Adipocyte (in vitro differentiated cells): ENCODE results near the gene HSPA6.
"Not testable (repeated sequence)": the region's sequence is repeated elsewhere in the genome, so short reads cannot be mapped to it uniquely, and the experiment has no call there.

Source experiments
- DNase-seq: peaks from one replicate; pipeline ENCODE4 v3.0.0-alpha.2; 2015; ENCODE audit warnings: low read depth
- H3K27me3 ChIP-seq: replicated peaks from 2 replicates; pipeline ENCODE4 v1.7.0; 2013; ENCODE audit warnings: mild to moderate bottlenecking, low read length, moderate library complexity; ENCODE audit not compliant: control insufficient read depth, insufficient read depth
- H3K36me3 ChIP-seq: 2 replicates; pipeline ENCODE4 v1.7.0; 2013; ENCODE audit warnings: low read length, mild to moderate bottlenecking, moderate library complexity; ENCODE audit not compliant: control insufficient read depth, insufficient read depth, severe bottlenecking
- H3K4me1 ChIP-seq: 2 replicates; pipeline ENCODE4 v1.7.0; 2013; ENCODE audit warnings: mild to moderate bottlenecking, low read length, moderate library complexity; ENCODE audit not compliant: control insufficient read depth, insufficient read depth
- H3K4me3 ChIP-seq: 2 replicates; pipeline ENCODE4 v1.7.0; 2013; ENCODE audit warnings: mild to moderate bottlenecking, low read length, moderate library complexity
- H3K9ac ChIP-seq: 2 replicates; pipeline ENCODE4 v1.7.0; 2013; ENCODE audit warnings: mild to moderate bottlenecking, low read length, moderate library complexity
- H3K9me3 ChIP-seq: 2 replicates; pipeline ENCODE4 v1.7.0; 2013; ENCODE audit warnings: mild to moderate bottlenecking, low read length, moderate library complexity; ENCODE audit not compliant: control insufficient read depth

HSPA6 gene

GRCh38 chr1:161525918-161526317 lies 1.6 kb downstream of the HSPA6 start:
- H3K27me3 ChIP-seq, H3K4me1 ChIP-seq, H3K9me3 ChIP-seq, DNase-seq, H3K9ac ChIP-seq, H3K36me3 ChIP-seq, H3K4me3 ChIP-seq: not testable (repeated sequence)

DNA sequence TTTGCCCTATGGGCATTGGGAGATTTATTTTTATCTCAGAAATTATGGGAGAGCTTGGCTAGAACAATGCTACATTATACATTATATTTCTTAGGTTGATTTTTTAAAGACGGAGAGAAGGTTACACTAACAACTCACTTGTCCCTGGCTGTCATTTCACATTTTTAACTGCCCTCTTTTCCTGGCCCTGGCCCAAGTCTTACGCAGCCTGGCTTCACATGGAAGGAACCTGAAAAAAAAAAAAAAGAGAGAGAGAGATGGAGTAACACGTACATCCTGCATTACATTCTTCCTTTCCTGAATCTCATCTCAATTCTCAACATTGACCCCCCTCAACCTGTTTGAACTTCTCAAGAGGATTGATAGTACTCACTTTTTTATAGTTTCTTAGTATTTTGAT lies 4.2 kb downstream of the HSPA6 start:
- H3K36me3 ChIP-seq, H3K9me3 ChIP-seq, H3K27me3 ChIP-seq, H3K4me3 ChIP-seq, DNase-seq, H3K9ac ChIP-seq: not testable (repeated sequence)
- peaks cover 18% of the 10 kb centered on the region for H3K4me1 ChIP-seq

DNA sequence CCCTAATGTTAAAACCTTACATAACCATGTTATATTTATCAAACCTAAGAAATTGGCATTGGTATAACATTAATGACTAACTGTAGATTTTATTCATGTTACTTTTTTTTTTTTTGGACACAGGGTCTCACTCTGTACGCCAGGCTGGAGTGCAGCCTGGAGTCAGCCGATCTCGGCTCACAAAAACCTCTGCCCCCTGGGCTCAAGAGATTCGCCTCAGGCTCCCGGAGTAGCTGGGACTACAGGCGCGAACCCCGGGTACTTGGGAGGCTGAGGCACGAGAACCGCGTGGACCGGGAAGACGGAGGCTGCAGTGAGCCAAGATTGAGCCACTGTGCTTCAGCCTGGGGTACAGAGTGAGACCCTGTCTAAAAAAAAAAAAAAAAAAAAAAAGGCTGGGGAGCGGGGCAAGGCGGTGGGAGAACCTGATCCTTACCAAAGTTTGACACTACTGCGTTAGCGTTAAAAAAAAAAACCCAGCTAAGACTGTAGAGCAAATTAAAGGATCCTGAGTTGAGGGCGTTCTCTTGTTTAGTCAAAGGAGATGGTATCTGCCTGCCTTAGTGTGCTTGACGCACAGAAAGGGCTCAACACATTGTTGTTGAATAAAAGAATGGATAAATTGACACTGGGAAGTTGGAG lies 5.2 kb downstream of the HSPA6 start:
- H3K36me3 ChIP-seq, H3K9ac ChIP-seq, H3K27me3 ChIP-seq, H3K9me3 ChIP-seq: not testable (repeated sequence)
- DNase-seq, result peak; percentile 21
- Histone ChIP-seq H3K4me3 (peak overlapping the region; percentile 91), H3K4me1 (peaks cover 18% of the 10 kb centered on the region)

DNA sequence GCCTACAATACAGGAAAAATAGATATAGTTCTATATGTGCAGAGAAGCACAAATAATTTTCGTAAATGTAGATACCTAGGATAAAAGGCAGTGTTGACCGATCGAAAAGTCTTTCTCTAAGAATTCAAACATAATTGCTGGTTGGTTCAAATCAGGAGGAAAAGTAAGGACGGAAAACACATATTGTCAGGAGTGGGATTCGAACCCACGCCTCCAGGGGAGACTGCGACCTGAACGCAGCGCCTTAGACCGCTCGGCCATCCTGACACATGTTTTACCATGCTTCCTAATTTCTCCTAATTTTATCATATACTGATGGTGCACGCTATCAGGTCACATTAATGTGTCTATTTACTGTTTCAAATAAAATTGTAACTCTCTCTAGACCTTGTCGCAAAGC lies 5.8 kb downstream of the HSPA6 start:
- peaks cover 18% of the 10 kb centered on the region for H3K4me1 ChIP-seq
- DNase-seq, result peak; percentile 60

GRCh38 chr1:161530671-161531641 lies 6.6 kb downstream of the HSPA6 start:
- H3K9ac ChIP-seq, result peak overlapping the region; percentile 81
- H3K36me3 ChIP-seq, H3K27me3 ChIP-seq, H3K9me3 ChIP-seq: not testable (repeated sequence)
- DNase-seq, result peak; percentile 86
- peak overlapping the region; percentile 91 for H3K4me3 ChIP-seq
- H3K4me1 ChIP-seq, result peaks cover 18% of the 10 kb centered on the region

More for the DNA sequence above, 5.8 kb downstream of the HSPA6 start:
- H3K9ac ChIP-seq, result peak overlapping the region; percentile 81
- H3K36me3 ChIP-seq, H3K9me3 ChIP-seq, H3K27me3 ChIP-seq: not testable (repeated sequence)
- peak overlapping the region; percentile 91 for H3K4me3 ChIP-seq

GRCh38 chr1:161531986-161532643 lies 7.8 kb downstream of the HSPA6 start:
- H3K4me3 ChIP-seq, result peak overlapping the region; percentile 91
- peak; percentile 43 for DNase-seq
- H3K36me3 ChIP-seq, result no peaks in the 10 kb centered on the region
- H3K9ac ChIP-seq, result peak overlapping the region; percentile 63
- no peaks in the 10 kb centered on the region for H3K27me3 ChIP-seq
- peaks cover 18% of the 10 kb centered on the region for H3K4me1 ChIP-seq
- H3K9me3 ChIP-seq, result no peaks in the 10 kb centered on the region

- not testable (repeated sequence) for H3K36me3 ChIP-seq, H3K9me3 ChIP-seq, H3K27me3 ChIP-seq, DNase-seq
- peaks cover 18% of the 10 kb centered on the region for H3K4me1 ChIP-seq
- peak overlapping the region; percentile 63 for H3K9ac ChIP-seq
- peak overlapping the region; percentile 59 for H3K4me3 ChIP-seq
Observed at GRCh38 chr1:161532644-161533567, 8.6 kb downstream of the HSPA6 start.

- H3K4me1 ChIP-seq, result peaks cover 14% of the 10 kb centered on the region
- DNase-seq, H3K9me3 ChIP-seq, H3K9ac ChIP-seq, H3K4me3 ChIP-seq, H3K27me3 ChIP-seq, H3K36me3 ChIP-seq: not testable (repeated sequence)
Observed at GRCh38 chr1:161537068-161537669, 12.8 kb downstream of the HSPA6 start.

- not testable (repeated sequence) for H3K27me3 ChIP-seq, H3K9ac ChIP-seq, DNase-seq, H3K9me3 ChIP-seq, H3K4me3 ChIP-seq, H3K36me3 ChIP-seq, H3K4me1 ChIP-seq
Observed at GRCh38 chr1:161538925-161539479, 14.7 kb downstream of the HSPA6 start.
